NCI-H1694 treated with DMSO at 0.1 percent for 48 hours (cell line): ENCODE measurements around the gene GAPVD1.
"Not testable (repeated sequence)": the region's sequence is repeated elsewhere in the genome, so short reads cannot be mapped to it uniquely, and the experiment has no call there.

Experiments used
- DNase-seq: peaks from one replicate; lab custom pipeline; 2025; lab: John Stamatoyannopoulos, UW

GAPVD1 gene, protein sequence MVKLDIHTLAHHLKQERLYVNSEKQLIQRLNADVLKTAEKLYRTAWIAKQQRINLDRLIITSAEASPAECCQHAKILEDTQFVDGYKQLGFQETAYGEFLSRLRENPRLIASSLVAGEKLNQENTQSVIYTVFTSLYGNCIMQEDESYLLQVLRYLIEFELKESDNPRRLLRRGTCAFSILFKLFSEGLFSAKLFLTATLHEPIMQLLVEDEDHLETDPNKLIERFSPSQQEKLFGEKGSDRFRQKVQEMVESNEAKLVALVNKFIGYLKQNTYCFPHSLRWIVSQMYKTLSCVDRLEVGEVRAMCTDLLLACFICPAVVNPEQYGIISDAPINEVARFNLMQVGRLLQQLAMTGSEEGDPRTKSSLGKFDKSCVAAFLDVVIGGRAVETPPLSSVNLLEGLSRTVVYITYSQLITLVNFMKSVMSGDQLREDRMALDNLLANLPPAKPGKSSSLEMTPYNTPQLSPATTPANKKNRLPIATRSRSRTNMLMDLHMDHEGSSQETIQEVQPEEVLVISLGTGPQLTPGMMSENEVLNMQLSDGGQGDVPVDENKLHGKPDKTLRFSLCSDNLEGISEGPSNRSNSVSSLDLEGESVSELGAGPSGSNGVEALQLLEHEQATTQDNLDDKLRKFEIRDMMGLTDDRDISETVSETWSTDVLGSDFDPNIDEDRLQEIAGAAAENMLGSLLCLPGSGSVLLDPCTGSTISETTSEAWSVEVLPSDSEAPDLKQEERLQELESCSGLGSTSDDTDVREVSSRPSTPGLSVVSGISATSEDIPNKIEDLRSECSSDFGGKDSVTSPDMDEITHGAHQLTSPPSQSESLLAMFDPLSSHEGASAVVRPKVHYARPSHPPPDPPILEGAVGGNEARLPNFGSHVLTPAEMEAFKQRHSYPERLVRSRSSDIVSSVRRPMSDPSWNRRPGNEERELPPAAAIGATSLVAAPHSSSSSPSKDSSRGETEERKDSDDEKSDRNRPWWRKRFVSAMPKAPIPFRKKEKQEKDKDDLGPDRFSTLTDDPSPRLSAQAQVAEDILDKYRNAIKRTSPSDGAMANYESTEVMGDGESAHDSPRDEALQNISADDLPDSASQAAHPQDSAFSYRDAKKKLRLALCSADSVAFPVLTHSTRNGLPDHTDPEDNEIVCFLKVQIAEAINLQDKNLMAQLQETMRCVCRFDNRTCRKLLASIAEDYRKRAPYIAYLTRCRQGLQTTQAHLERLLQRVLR (N-terminal part only)

DNA sequence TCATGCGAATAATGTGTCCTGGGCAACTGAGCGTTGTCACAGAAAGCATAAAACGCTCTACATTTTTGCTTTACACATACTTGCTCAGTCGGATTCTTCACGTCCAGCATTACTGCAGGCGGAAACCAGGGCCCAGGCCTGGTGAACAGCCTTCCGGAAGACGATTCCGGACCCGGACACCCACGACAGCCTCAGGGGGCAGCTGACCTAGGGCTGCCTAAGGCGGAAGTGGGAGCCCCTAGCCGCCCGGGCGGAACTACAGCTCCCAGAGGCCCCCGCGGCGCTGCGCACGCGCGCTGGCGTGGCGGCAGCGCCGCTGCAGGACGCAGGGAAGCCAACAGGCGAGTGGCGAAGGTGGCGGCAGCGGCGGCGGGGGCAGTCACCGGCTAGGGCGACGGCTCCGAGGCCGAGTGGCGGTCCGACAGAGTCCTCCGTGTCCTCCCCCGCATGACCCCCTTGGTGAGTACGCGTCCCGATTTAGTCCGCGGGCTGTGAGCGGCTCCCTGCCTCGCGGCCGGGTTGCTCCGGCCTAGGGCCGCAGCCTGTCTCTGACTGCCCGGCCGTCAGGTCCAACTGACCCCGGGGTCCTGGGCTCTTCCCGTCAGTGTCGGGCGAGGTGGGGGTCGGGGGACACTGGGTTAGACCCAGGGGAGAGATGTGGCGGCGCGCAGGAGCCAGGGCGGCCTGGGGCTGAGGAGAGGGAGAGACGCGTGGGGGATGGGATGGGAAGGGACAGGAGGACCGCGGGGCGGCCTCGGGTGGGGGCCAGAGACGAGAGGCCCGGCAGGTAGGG is at the start of gene GAPVD1:
Gene GAPVD1 (plus strand): TSS at position 326 of the 793 bp plus-strand sequence. CDS start 37,096 bp downstream, outside the sequence.
- DNase-seq = peak; percentile 62

DNA sequence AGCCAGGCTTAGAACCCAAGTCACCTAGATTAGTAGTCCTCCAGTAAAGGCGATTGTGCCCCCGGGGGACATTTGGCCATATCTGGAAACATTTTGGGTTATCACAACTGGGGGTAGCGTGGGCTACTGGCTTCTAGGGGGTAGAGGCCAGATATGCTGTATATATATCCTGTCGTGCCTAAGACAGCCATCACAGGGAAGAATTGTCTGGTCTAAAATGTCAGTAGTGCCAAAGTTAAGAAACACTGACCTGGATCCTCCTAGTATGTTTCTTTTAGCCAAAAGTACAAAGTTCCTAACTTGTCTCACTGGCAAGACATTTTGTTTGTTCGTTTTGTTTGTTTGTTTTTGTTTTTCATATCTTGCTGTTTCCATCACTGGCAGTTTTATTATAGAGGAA is 47.4 kb upstream of the GAPVD1 start:
- DNase-seq = no peak

DNA sequence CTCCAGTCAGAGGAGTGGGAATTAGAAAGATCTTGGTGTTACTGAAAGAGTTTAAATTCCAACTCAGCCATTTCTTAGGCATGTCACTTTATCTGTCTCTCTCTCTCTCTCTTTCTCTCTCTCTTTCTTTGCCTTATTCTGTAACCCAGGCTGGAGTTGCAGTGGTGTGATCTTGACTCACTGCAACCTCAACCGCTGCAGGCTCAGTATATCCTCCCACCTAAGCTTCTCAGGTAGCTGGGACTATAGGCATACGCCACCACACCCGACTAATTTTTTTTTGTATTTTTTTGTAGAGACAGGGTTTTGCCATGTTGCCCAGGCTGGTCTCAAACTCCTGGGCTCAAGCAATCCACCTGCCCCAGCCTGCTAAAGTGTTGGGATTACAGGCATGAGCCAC is 43.0 kb upstream of the GAPVD1 start:
- DNase-seq = no peak

DNA sequence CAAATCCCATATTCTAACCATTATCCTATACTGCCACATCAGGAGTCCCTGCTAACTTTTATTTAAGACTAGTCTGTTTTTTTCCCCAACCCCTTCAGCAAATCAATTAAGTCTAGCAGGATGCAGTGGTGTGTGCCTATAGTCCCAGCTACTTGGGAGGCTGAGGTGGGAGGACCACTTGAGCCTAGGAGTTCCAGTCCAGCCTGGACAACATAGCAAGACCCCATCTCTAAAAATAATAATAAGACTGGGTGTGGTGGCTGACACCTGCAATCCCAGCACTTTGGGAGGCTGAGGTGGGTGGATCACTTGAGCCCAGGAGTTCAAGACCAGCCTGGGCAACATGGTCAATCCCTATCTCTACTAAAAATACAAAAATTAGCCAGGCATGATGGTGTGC is 36.8 kb upstream of the GAPVD1 start:
- DNase-seq = not testable (repeated sequence)

DNA sequence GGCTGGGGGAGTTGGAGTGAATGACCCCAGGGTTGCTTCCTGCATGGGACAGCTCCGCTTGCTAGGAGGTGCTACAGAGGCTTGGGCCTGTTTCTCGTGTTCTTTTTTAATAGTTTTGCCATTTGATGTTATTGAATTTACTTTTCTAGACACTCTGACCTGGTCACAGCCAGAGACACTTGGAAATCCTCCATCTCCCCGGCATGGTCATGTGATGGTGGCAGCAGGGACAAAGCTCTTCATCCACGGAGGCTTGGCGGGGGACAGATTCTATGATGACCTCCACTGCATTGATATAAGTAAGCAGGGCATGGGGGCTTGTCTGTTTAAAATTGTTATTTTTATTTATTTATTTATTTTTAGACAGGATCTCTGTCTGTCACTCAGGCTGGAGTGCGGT is 33.9 kb upstream of the GAPVD1 start:
- no peak for DNase-seq

DNA sequence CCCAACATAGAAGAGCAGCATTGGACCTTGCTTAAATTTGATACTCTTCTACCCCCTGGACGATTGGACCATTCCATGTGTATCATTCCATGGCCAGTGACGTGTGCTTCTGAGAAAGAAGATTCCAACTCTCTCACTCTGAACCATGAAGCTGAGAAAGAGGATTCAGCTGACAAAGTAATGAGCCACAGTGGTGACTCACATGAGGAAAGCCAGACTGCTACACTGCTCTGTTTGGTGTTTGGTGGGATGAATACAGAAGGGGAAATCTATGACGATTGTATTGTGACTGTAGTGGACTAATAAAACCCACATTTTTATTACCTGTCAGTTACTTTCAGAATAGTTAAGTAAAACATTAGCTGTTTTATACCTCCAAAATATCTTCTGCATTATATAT is 27.9 kb upstream of the GAPVD1 start:
- no peak for DNase-seq

DNA sequence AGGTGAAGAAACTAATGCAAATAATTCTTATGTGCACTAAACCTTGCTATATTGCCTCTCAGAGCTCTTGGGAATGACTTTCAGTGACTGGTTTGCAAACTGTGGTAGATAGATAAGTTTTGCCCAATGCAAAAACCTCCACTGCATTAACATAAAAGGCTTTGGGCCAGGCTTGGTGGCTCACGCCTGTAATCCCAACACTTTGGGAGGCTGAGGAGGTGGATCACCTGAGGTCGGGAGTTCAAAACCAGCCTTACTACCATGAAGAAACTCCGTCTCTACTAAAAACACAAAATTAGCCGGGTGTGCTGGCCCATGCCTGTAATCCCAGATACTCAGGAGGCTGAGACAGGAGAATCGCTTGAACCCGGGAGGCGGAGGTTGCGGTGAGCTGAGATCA is 27.5 kb upstream of the GAPVD1 start:
- not testable (repeated sequence) for DNase-seq

DNA sequence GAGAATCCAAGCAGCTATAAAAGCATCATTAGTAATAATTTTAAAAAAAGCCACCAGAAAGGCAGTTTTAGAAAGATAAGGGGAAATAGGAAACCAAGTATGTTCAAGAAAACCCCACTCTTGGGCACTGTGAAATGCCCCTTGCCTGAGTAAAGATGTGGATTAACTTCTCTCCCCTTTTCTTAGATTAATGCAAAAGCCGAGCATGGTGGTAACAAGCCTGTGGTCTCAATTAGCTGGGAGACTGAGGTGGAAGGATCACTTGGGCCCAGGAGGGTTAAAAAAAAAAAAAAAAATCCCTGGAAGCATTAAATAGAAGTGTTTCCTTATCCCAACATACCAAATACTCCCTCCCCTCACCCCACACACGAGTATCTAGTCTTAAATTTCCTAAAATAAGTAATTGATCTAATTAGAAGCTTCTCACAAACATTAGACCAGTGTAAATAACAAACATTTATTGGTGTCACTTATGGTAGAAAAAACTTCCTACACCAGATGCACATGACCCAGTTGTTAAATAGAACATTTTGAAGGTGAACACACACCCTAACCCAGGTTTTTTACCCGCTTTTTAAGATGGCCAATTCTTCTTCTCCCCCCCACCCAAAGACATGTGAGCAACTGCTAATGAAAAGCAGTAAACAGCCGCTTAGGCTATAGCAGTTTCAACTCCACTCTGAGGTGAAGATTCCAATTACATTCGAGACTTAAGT is 25.7 kb upstream of the GAPVD1 start:
- no peak for DNase-seq

DNA sequence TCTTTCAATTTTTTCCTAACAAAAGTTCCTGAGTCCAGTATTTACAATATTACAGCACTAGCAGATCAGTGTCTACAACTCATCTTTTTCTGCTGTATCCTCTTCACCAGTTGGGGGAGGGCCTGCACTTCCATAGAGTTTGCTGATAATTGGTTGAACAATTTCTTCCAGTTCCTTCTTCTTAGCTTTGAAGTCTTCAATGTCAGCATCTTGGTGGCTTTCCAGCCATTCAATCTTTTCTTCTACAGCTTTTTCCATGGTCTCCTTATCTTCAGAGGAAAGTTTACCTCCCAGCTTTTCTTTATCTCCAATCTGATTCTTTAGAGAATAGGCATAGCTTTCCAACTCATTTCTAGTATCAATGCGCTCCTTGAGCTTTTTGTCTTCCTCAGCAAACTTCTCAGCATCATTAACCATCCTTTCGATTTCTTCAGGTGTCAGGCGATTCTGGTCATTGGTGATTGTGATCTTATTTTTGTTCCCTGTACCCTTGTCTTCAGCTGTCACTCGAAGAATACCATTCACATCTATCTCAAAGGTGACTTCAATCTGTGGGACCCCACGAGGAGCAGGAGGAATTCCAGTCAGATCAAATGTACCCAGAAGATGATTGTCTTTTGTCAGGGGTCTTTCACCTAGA is 25.0 kb upstream of the GAPVD1 start:
- DNase-seq = not testable (repeated sequence)

DNA sequence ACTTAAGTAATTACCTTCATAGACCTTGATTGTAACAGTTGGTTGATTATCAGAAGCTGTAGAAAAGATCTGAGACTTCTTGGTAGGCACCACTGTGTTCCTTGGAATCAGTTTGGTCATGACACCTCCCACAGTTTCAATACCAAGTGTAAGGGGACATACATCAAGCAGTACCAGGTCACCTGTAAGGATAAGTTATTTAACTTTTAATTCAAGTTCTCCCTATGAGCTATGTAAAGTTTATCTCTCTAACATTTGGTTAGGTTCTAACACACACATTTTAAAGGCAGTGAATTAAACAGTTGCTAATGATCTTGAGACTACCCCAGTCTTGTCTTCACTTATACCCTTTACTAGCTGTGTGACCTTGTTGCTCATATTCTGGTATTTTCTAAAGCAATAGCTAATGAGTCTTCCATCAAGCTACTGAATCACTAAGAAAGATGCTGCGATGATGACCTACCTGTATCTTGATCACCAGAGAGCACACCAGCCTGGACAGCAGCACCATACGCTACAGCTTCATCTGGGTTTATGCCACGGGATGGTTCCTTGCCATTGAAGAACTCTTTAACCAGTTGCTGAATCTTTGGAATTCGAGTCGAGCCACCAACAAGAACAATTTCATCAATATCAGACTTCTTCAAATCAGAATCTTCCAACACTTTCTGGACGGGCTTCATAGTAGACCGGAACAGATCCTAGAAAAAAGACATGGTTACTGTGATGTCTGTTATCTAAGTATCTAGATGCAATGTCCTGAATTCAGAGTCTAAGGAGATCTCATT is 23.3 kb upstream of the GAPVD1 start:
- DNase-seq = no peak

DNA sequence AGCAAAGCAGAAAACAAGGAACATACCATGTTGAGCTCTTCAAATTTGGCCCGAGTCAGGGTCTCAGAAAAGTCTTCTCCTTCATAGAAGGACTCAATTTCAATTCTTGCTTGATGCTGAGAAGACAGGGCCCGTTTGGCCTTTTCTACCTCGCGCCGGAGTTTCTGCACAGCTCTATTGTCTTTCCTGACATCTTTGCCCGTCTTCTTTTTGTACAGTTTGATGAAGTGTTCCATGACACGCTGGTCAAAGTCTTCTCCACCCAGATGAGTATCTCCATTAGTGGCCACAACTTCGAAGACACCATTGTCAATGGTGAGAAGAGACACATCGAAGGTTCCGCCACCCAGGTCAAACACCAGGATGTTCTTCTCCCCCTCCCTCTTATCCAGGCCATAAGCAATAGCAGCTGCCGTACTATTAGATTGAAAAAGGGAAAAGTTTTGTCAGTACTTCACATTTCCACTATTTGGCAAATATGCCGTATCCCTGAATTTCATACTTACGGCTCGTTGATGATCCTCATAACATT is 22.6 kb upstream of the GAPVD1 start:
- no peak for DNase-seq

DNA sequence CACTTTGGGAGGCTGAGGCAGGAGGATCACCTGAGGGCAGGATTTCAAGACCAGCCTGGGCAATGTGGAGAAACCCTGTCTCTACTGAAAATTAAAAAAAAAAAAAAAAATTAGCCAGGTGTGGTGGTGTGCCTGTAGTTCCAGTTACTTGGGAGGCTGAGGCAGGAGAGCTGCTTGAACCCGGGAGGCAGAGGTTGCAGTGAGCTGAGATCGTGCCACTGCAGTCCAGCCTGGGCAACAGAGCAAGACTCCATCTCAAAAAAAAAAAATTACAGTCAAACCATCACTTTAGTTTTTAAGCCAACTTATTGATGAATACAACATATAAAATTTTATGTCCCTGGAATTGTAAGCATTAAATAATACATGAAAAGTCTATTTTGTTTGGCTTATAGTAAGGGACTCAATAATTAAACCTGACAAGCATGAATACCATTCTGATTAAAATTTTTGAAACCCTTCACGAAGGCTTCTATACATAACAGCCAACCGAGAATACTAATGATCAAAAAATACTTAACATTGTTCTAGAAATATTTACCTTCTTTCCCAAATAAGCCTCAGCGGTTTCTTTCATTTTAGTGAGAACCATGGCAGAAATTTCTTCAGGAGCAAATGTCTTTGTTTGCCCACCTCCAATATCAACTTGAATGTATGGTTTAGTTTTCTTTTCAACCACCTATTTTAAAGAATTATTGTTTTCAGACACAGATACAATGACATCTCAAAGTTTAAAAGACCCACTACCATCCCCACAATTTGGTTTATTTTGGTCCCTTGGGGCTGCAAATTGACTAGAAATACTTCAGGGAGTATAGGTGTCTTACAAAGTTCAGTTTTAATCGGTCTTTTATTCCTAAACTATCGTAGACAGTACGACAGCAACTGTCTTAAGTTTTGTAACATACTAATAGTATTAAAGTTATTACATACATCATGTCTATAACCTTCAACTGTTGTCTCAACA is 21.7 kb upstream of the GAPVD1 start:
- no peak for DNase-seq

DNA sequence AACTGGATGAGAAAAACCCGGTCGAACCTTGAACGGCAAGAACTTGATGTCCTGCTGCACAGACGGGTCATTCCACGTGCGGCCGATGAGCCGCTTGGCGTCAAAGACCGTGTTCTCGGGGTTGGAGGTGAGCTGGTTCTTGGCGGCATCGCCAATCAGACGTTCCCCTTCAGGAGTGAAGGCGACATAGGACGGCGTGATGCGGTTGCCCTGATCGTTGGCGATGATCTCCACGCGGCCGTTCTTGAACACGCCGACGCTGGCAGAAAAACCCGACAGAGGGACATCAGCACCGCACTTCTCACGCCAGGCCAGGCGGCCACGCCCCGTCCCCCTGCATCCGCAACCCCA is 21.0 kb upstream of the GAPVD1 start:
- no peak for DNase-seq

DNA sequence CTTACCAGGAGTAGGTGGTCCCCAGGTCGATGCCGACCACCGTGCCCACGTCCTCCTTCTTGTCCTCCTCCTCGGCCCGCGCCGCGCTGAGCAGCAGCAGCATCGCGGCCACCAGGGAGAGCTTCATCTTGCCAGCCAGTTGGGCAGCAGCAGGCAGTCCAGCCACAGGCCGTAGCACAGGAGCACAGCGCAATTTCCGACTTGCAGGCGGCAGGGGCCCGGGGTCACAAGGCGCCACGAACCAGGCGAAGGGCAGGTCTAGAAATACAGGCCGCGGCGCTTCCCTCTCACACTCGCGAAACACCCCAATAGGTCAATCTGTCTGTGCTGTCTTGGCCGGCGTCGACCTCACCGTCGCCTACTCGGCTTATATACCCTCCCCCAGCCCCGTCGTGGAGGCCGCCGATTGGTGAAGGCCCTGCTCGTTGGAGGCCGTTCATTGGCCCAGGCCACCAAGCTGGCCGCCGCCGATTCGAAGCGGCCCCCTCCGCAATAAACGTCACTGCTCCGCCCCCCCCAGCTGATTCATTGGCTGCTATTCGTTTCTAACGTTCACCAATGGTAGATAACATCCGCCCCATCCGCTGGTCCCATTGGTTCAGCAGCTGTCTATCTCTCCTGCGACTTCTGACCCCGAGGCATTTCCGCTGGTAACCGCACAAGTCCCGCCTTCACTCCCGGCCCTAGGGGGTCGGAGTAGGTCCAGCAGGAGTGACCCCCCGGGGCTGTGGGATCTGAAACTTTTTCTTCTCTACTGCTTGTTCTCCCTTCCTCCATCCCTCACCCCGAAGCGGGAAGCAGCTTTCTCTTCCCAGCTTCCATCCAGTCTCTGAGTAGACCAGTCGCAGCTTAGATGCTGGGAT is 20.4 kb upstream of the GAPVD1 start, which contains the start of gene HSPA5:
Gene HSPA5 (minus strand): TSS at position 344 of the 863 bp plus-strand sequence. CDS start 217 bp downstream, at position 127.
- peak; percentile 95 for DNase-seq

DNA sequence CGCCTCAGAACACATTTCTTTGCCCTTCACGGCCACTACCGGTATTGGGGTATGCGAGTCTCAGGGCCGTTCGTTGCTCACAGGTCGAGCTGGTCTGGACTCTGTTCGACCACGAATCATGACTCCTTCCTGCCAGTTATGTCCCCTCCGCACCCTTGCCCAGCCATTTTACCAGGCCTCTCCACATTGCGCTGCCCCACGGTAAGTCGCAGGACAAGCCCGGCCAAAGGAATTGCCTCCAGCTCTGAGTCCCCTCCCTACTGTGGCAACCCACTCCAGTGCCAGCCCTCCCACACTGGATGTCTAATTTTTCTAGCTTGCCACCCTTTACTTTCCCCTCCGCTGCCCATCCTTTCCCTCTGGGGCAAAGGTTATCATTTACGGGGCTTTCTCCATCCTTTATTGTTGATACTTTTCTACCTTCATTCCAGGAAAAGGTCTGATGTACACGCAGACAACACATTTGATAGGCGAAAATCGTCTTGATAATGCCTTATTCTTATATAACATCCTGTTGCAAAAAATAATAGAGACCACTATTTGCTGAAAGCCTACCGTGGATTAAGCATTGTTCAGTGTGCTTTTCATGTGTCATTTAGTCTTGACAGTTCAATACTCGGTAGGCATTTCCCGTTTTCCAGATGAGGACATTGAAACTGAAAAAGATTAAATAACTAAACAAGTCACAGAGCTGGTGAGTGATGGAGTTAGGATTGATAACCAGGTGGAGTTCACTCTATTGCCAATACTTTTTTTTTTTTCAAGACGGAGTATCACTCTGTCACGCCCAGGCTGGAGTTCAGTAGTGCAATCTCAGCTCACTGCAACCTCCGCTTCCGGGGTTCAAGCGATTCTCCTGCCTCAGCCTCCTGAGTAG is 19.5 kb upstream of the GAPVD1 start:
- DNase-seq = no peak

DNA sequence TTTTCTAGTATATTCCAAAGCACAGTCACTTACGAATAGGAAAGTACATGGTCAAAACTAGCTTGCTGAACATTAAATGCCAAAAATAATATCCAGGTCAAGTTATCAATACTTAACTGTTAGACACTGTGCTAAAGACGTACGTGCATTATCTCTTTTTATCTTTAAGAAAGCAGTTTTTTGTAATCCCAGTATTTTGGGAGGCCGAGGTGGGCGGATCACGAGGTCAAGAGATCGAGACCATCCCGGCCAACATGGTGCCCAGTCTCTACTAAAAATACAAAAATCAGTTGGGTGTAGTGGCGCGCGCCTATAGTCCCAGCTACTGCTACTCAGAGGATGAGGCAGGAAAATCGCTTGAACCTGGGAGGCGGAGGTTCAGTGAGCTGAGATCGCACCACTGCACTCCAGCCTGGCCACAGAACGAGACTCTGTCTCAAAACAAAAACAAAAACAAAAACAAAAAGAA is 17.8 kb upstream of the GAPVD1 start:
- DNase-seq = no peak
